Prostate gland (tissue), 2 donors: ENCODE results near the gene UNC5C.

Source experiments
- POLR2A ChIP-seq: fragments of 450-650 bp; IDR thresholded peaks from one replicate; pipeline ENCODE4 v1.6.1; 2016; ENCODE audit warnings: antibody characterized with exemption, mild to moderate bottlenecking
- POLR2AphosphoS5 ChIP-seq: sonication (generic); formaldehyde crosslinking; IDR thresholded peaks from one replicate; pipeline ENCODE4 v1.6.1; 2017; ENCODE audit warnings: antibody characterized with exemption
- TF ChIP-seq, protein P1 (sequence below), 4 experiments: fragments of 200-600 bp in 2 of 4; fragments of 450-650 bp in 2 of 4; sonication (generic) in 2 of 4; IDR thresholded peaks; 1 replicate in 3 of 4; 2 replicates in 1 of 4; pipeline ENCODE4 v1.5.1; 2016 to 2019; ENCODE audit warnings: antibody characterized with exemption in 4 of 4, mild to moderate bottlenecking in 2 of 4, moderate library complexity in 2 of 4

DNA sequence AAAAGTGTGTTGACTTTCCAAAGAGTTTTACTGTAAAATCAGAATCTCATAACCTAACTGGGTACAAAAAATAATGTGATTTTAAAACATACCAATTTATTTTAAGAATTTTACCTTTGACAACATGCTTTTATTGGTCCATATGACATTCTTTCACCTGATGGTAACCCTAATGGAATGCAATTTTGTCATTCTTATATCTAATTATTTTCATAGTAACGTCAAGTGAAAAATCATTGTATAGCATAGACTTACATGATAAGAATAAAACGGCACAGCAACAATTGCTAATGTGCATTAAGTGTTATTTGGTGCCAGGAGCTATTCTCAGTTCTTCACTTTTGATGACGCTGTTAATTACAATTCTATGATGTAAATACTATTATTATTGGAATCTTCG is 13.6 kb downstream of the UNC5C start:
- TF ChIP-seq, protein P1, sequence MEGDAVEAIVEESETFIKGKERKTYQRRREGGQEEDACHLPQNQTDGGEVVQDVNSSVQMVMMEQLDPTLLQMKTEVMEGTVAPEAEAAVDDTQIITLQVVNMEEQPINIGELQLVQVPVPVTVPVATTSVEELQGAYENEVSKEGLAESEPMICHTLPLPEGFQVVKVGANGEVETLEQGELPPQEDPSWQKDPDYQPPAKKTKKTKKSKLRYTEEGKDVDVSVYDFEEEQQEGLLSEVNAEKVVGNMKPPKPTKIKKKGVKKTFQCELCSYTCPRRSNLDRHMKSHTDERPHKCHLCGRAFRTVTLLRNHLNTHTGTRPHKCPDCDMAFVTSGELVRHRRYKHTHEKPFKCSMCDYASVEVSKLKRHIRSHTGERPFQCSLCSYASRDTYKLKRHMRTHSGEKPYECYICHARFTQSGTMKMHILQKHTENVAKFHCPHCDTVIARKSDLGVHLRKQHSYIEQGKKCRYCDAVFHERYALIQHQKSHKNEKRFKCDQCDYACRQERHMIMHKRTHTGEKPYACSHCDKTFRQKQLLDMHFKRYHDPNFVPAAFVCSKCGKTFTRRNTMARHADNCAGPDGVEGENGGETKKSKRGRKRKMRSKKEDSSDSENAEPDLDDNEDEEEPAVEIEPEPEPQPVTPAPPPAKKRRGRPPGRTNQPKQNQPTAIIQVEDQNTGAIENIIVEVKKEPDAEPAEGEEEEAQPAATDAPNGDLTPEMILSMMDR (IDR thresholded peaks at IDR 0.05), result no peak
- TF ChIP-seq POLR2A (no peak), POLR2AphosphoS5 (no peak)
